GM23338 (cell line): ENCODE measurements around the gene GAP43. TPM values are rescaled to one million over a fixed set of nuclear protein-coding genes. Genes with fewer than 3 reads are reported as not detected.

Experiments used
- ATAC-seq: fragments of 200-7000 bp; cut with Tn5 transposase; 3 replicates; pipeline ENCODE4 v1.9.1; 2020
- DNase-seq: peaks from one replicate; pipeline ENCODE4 v3.0.0-alpha.2; 2015; ENCODE audit warnings: low spot score
- H2AFZ ChIP-seq: fragments of 200-600 bp; sonication (generic); 2 replicates; pipeline ENCODE4 v1.8.0; 2016; ENCODE audit warnings: antibody characterized with exemption, mild to moderate bottlenecking, moderate library complexity
- H3F3A ChIP-seq: fragments of 200-600 bp; sonication (generic); replicated peaks from 2 replicates; pipeline ENCODE4 v1.8.0; 2017; ENCODE audit warnings: antibody characterized with exemption, mixed run types, low read depth
- H3K27ac ChIP-seq: fragments of 200-600 bp; sonication (generic); 2 replicates; pipeline ENCODE4 v1.6.1; 2016; ENCODE audit warnings: low read depth
- H3K27me3 ChIP-seq: fragments of 200-600 bp; sonication (generic); 2 replicates; pipeline ENCODE4 v1.8.0; 2016; ENCODE audit warnings: mild to moderate bottlenecking, mixed run types, moderate library complexity; ENCODE audit not compliant: insufficient read depth
- H3K36me3 ChIP-seq: fragments of 200-600 bp; sonication (generic); 2 replicates; pipeline ENCODE4 v1.8.0; 2016; ENCODE audit warnings: mild to moderate bottlenecking; ENCODE audit not compliant: insufficient read depth
- H3K4me1 ChIP-seq: fragments of 200-600 bp; sonication (generic); 2 replicates; pipeline ENCODE4 v1.8.0; 2016; ENCODE audit warnings: mild to moderate bottlenecking, moderate library complexity; ENCODE audit not compliant: insufficient read depth
- H3K4me2 ChIP-seq: fragments of 200-600 bp; sonication (generic); 2 replicates; pipeline ENCODE4 v1.7.1; 2017; ENCODE audit warnings: mixed run types
- H3K4me3 ChIP-seq: fragments of 200-600 bp; sonication (generic); 2 replicates; pipeline ENCODE4 v1.6.1; 2016; ENCODE audit warnings: mixed run types
- H3K79me2 ChIP-seq: fragments of 200-600 bp; sonication (generic); replicated peaks from 2 replicates; pipeline ENCODE4 v1.8.0; 2017; ENCODE audit warnings: mild to moderate bottlenecking; ENCODE audit not compliant: insufficient read depth
- H3K9me2 ChIP-seq: fragments of 200-600 bp; sonication (generic); 2 replicates; pipeline ENCODE4 v1.8.0; 2017; ENCODE audit not compliant: insufficient read depth
- H4K20me1 ChIP-seq: fragments of 200-600 bp; sonication (generic); replicated peaks from 2 replicates; pipeline ENCODE4 v1.8.0; 2017; ENCODE audit warnings: mild to moderate bottlenecking; ENCODE audit not compliant: insufficient read depth
- H3K27ac Mint-ChIP-seq: 2 replicates; pipeline ENCODE4 v1.8.0; 2020; ENCODE audit warnings: inconsistent platforms, mild to moderate bottlenecking, moderate library complexity, mixed read lengths
- H3K27me3 Mint-ChIP-seq: 3 replicates; pipeline ENCODE4 v1.8.0; 2022; ENCODE audit warnings: low read depth, mild to moderate bottlenecking, moderate library complexity, mixed read lengths, inconsistent platforms; ENCODE audit not compliant: insufficient read depth, poor library complexity
- H3K36me3 Mint-ChIP-seq: 3 replicates; pipeline ENCODE4 v1.8.0; 2021; ENCODE audit warnings: low read depth, mild to moderate bottlenecking, inconsistent platforms, moderate library complexity, mixed read lengths
- H3K4me1 Mint-ChIP-seq: 3 replicates; pipeline ENCODE4 v1.8.0; 2020; ENCODE audit warnings: mild to moderate bottlenecking, inconsistent platforms, mixed read lengths
- H3K4me3 Mint-ChIP-seq: 3 replicates; pipeline ENCODE4 v1.8.0; 2021; ENCODE audit warnings: moderate library complexity, mild to moderate bottlenecking, inconsistent platforms, mixed read lengths
- H3K9me3 Mint-ChIP-seq: 3 replicates; pipeline ENCODE4 v1.8.0; 2020; ENCODE audit warnings: moderate library complexity, mild to moderate bottlenecking, inconsistent platforms, mixed read lengths
- CREB1 ChIP-seq: fragments of 250-450 bp; sonication (Bioruptor Pico); IDR thresholded peaks from 2 replicates; pipeline ENCODE4 v1.5.0; 2020; ENCODE audit warnings: low read depth, mild to moderate bottlenecking, moderate library complexity
- CTCF ChIP-seq, 2 experiments: fragments of 200-600 bp in 1 of 2; sonication (generic) in 1 of 2; conservative IDR thresholded peaks; 2 replicates each; pipeline versions ENCODE4 v1.5.1 to v1.6.1; 2016 to 2017; ENCODE audit warnings: antibody characterized with exemption in 2 of 2, low read depth in 2 of 2, mild to moderate bottlenecking in 2 of 2, moderate library complexity in 1 of 2
- ETS1 ChIP-seq: IDR thresholded peaks from 2 replicates; pipeline ENCODE4 v1.6.1; 2016; ENCODE audit warnings: antibody characterized with exemption
- EZH2 ChIP-seq: fragments of 200-600 bp; sonication (generic); IDR thresholded peaks from one replicate; pipeline ENCODE4 v1.8.0; 2017; ENCODE audit warnings: antibody characterized with exemption, mild to moderate bottlenecking, low read depth; ENCODE audit not compliant: unreplicated experiment
- EZH2phosphoT487 ChIP-seq: fragments of 200-600 bp; sonication (generic); IDR thresholded peaks from one replicate; pipeline ENCODE4 v1.8.1; 2018; ENCODE audit warnings: antibody characterized with exemption; ENCODE audit not compliant: unreplicated experiment
- JUNB ChIP-seq: IDR thresholded peaks from one replicate; pipeline ENCODE4 v1.6.1; 2016; ENCODE audit warnings: antibody characterized with exemption; ENCODE audit not compliant: unreplicated experiment
- NANOG ChIP-seq: IDR thresholded peaks from 2 replicates; pipeline ENCODE4 v1.6.1; 2016; ENCODE audit warnings: antibody characterized with exemption, borderline replicate concordance
- POLR2AphosphoS5 ChIP-seq: IDR thresholded peaks from 2 replicates; pipeline ENCODE4 v1.6.1; 2016; ENCODE audit warnings: antibody characterized with exemption, low read depth
- REST ChIP-seq: IDR thresholded peaks from one replicate; pipeline ENCODE4 v1.6.1; 2018; ENCODE audit warnings: antibody characterized with exemption; ENCODE audit not compliant: unreplicated experiment
- STAT1 ChIP-seq: IDR thresholded peaks from one replicate; pipeline ENCODE4 v1.6.1; 2016; ENCODE audit warnings: antibody characterized with exemption; ENCODE audit not compliant: unreplicated experiment
- ZNF114 ChIP-seq: fragments of 250-450 bp; sonication (Bioruptor Pico); IDR thresholded peaks from 2 replicates; pipeline ENCODE4 v1.5.0; 2020; ENCODE audit warnings: mild to moderate bottlenecking, moderate library complexity
- ZNF331 ChIP-seq: fragments of 250-450 bp; sonication (Bioruptor Pico); IDR thresholded peaks from 2 replicates; pipeline ENCODE4 v1.5.0; 2020; ENCODE audit warnings: low read depth, mild to moderate bottlenecking, moderate library complexity
- ZNF462 ChIP-seq: fragments of 250-450 bp; sonication (Bioruptor Pico); IDR thresholded peaks from 2 replicates; pipeline ENCODE4 v1.5.0; 2020; ENCODE audit warnings: mild to moderate bottlenecking, moderate library complexity
- polyA plus RNA-seq: library from polyadenylated mRNA; unstranded; fragments of >200 nt; fragmentation: Nextera tagmentation; extraction: Ambion mirVana; gene quantifications from 2 replicates; pipeline ENCODE4 v1.2.1, GENCODE V29; 2016
- total RNA-seq: library from RNA; depleted of rRNA; stranded (reverse); fragments of >200 nt; shearing (Covaris generic); gene quantifications from 2 replicates; pipeline ENCODE4 v1.2.3, GENCODE V29; 2014

GAP43 gene
- total and polyA plus RNA-seq, 2 experiments from 2014 or later: 16.1 to 48.1 TPM

- H3K36me3 Mint-ChIP-seq: peaks cover 22% of the 10 kb centered on the region
- Histone ChIP-seq H3K4me3 (no peak overlapping the region), H4K20me1 (no peaks in the 10 kb centered on the region), H3K27ac (no peak overlapping the region), H3K27me3 (no peaks in the 10 kb centered on the region), H3K79me2 (no peaks in the 10 kb centered on the region), H3F3A (no peaks in the 10 kb centered on the region), H3K9me2 (peaks cover 4% of the 10 kb centered on the region), H3K36me3 (0 out of 2 replicates have a peak, but pooled peaks cover 4% of the 10 kb centered on the region), H3K4me1 (no peaks in the 10 kb centered on the region; the same call in 1 of the 2 replicates), H2AFZ (no peak overlapping the region), H3K4me2 (no peak overlapping the region)
- DNase-seq (no peak), ATAC-seq (no peak)
- peaks cover 5% of the 10 kb centered on the region for H3K4me1 Mint-ChIP-seq
- H3K27me3 Mint-ChIP-seq: no peaks in the 10 kb centered on the region
- H3K4me3 Mint-ChIP-seq: no peak overlapping the region
- H3K27ac Mint-ChIP-seq: no peak overlapping the region
- H3K9me3 Mint-ChIP-seq: peaks cover 23% of the 10 kb centered on the region
- TF ChIP-seq CREB1 (CRISPR knock-in tag) (no peak), NANOG (no peak), EZH2 (no peak), ETS1 (no peak), ZNF114 (no peak), EZH2phosphoT487 (no peak), JUNB (no peak), CTCF (conservative IDR thresholded peaks at IDR 0.05; ENCODE audit: low read depth in 2 of 2) (no peak), ZNF331 (CRISPR knock-in tag) (no peak), REST (no peak), STAT1 (no peak), ZNF462 (CRISPR knock-in tag) (no peak), POLR2AphosphoS5 (no peak)
Observed at GRCh38 chr3:115590873-115591272, 32.4 kb upstream of the GAP43 start.
